ENCODE data around the gene SH2D4B.

DNA sequence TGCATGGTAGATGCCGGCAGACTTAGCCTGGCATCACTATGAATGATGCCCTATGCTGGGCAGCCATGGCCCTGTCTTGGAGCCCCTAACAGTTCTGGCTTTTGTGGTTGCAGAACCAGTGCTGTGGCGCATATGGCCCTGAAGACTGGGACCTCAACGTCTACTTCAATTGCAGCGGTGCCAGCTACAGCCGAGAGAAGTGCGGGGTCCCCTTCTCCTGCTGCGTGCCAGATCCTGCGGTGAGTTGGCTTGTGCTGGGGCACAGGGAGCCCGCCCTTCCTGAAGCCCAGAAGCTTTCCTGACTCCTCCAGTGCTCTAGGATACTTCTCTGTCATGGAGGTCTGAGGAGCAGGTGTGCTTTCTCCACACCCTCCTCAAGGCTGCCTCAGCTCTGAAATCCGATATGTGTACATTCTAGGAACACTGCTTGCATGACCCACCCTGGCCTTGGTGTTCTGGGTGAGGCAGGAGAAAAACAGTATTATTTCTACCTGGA is 25.6 kb upstream of the SH2D4B start:
- TF ChIP-seq RAD21 (conservative IDR thresholded peaks at IDR 0.05) = no peak
- TF ChIP-seq, protein P1, sequence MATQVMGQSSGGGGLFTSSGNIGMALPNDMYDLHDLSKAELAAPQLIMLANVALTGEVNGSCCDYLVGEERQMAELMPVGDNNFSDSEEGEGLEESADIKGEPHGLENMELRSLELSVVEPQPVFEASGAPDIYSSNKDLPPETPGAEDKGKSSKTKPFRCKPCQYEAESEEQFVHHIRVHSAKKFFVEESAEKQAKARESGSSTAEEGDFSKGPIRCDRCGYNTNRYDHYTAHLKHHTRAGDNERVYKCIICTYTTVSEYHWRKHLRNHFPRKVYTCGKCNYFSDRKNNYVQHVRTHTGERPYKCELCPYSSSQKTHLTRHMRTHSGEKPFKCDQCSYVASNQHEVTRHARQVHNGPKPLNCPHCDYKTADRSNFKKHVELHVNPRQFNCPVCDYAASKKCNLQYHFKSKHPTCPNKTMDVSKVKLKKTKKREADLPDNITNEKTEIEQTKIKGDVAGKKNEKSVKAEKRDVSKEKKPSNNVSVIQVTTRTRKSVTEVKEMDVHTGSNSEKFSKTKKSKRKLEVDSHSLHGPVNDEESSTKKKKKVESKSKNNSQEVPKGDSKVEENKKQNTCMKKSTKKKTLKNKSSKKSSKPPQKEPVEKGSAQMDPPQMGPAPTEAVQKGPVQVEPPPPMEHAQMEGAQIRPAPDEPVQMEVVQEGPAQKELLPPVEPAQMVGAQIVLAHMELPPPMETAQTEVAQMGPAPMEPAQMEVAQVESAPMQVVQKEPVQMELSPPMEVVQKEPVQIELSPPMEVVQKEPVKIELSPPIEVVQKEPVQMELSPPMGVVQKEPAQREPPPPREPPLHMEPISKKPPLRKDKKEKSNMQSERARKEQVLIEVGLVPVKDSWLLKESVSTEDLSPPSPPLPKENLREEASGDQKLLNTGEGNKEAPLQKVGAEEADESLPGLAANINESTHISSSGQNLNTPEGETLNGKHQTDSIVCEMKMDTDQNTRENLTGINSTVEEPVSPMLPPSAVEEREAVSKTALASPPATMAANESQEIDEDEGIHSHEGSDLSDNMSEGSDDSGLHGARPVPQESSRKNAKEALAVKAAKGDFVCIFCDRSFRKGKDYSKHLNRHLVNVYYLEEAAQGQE (IDR thresholded peaks at IDR 0.05; ENCODE audit: borderline replicate concordance) = no peak
